GM06990 (cell line): ENCODE data around the gene ARFGEF3.

Experiments
- DNase-seq: peaks from one replicate; pipeline ENCODE4 v3.0.0-alpha.2; 2011; ENCODE audit not compliant: insufficient read length; ENCODE audit errors: extremely low read depth
- H3K27me3 ChIP-seq: replicated peaks from 2 replicates; pipeline ENCODE4 v1.6.0; 2011; ENCODE audit warnings: low read length; ENCODE audit not compliant: control insufficient read depth, insufficient read depth
- H3K36me3 ChIP-seq: 2 replicates; pipeline ENCODE4 v1.5.1; 2011; ENCODE audit warnings: low read length; ENCODE audit not compliant: control insufficient read depth, insufficient read depth
- H3K4me3 ChIP-seq: replicated peaks from 2 replicates; pipeline ENCODE4 v1.5.1; 2011; ENCODE audit warnings: low read depth, mild to moderate bottlenecking, control low read depth, low read length
- CTCF ChIP-seq: IDR thresholded peaks from 2 replicates; pipeline ENCODE4 v1.5.1; 2011; ENCODE audit warnings: low read length, control low read depth, mild to moderate bottlenecking, inconsistent platforms; ENCODE audit not compliant: insufficient read depth, poor library complexity, severe bottlenecking

Gene ARFGEF3

GRCh38 chr6:138310294-138310693, 148.6 kb downstream of the ARFGEF3 start:
- TF ChIP-seq CTCF = no peak
- Histone ChIP-seq H3K36me3 (no peaks in the 10 kb centered on the region), H3K27me3 (no peaks in the 10 kb centered on the region; the same call in 1 of the 2 replicates), H3K4me3 (no peak overlapping the region)
- DNase-seq = no peak

DNA sequence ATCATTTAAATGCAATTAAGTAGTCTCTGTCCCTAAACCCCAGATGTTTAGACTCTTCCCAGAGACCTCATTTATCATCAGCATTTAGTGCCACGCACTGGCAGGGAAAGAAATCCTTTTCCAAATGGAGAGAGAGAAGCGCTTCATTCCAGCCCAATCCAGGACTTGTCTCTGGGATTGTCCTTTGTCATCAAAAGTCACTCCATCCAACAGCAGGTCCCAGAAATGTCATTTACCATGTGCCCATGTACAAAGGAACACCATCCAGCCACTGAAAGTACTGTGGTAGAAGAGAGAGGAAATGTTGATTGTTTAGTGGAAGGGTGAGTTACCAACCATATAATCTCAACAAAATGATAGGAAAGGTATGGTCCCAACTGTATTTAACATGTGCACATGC, 149.1 kb downstream of the ARFGEF3 start:
- no peak for DNase-seq
- TF ChIP-seq CTCF = no peak
- no peaks in the 10 kb centered on the region; the same call in 1 of the 2 replicates for H3K27me3 ChIP-seq
- no peak overlapping the region for H3K4me3 ChIP-seq
- H3K36me3 ChIP-seq = no peaks in the 10 kb centered on the region

- no peaks in the 10 kb centered on the region for H3K36me3 ChIP-seq
- no peak overlapping the region for H3K4me3 ChIP-seq
- no peaks in the 10 kb centered on the region; the same call in 1 of the 2 replicates for H3K27me3 ChIP-seq
- no peak for DNase-seq
- no peak for TF ChIP-seq CTCF
Measured at GRCh38 chr6:138311268-138311667, 149.5 kb downstream of the ARFGEF3 start.

- Histone ChIP-seq H3K27me3 (peaks cover 2% of the 10 kb centered on the region; the same call in 1 of the 2 replicates), H3K4me3 (no peak overlapping the region), H3K36me3 (no peaks in the 10 kb centered on the region)
- TF ChIP-seq CTCF = no peak
- DNase-seq = no peak
Measured at GRCh38 chr6:138318741-138319375, 157.1 kb downstream of the ARFGEF3 start.

- peaks cover 2% of the 10 kb centered on the region; the same call in 1 of the 2 replicates for H3K27me3 ChIP-seq
- no peaks in the 10 kb centered on the region for H3K36me3 ChIP-seq
- no peak overlapping the region for H3K4me3 ChIP-seq
- DNase-seq = no peak
- no peak for TF ChIP-seq CTCF
Measured at GRCh38 chr6:138321934-138322333, 160.2 kb downstream of the ARFGEF3 start.

GRCh38 chr6:138323821-138324220, 162.1 kb downstream of the ARFGEF3 start:
- no peak for TF ChIP-seq CTCF
- Histone ChIP-seq H3K4me3 (no peak overlapping the region), H3K27me3 (peaks cover 2% of the 10 kb centered on the region; the same call in 1 of the 2 replicates), H3K36me3 (no peaks in the 10 kb centered on the region)
- no peak for DNase-seq
